ENCODE measurements around the gene TNFRSF21.
A peak's percentile ranks its signal among the peaks of the same experiment; 100 is the strongest.

The TNFRSF21 gene

DNA sequence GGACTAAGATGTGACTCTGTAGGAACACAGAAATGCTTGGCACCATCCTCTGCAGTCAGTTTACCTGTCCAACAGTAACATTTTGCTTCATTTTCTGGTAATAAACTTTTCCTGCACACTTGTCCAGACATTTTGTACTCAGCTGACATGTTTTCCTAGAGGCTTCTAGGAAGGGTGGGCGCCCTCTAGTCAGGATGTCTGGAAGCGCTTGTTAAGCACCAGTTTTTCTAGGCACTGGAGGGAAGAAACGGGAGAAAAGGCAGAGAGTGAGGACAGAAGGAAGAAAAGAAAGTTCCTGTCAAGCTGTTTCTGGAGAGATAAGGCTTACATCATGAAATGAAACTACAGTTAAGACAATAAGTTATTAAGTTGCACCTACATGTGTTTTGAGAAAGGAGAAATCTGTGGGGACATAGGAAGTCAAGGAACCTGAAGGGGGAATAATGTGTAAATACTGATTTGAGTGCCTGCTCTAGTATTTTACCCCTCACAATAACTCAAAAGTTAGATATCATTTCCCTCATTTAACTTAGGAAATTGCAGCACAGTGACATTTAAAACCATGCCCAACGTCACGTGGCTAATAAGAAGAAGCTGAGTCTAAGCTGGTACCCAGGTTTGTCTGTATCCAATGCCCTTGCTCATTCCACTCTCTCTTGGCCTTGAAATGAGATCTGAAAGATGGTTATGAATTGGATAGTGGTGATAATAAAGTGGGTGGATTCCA lies 42.7 kb upstream of the TNFRSF21 start:
- H3K4me3 ChIP-seq (ENCODE audit: low read depth, low read length), result no peak overlapping the region
- no peak for DNase-seq (ENCODE audit: low read depth, low spot score)
- TF ChIP-seq, protein P1, sequence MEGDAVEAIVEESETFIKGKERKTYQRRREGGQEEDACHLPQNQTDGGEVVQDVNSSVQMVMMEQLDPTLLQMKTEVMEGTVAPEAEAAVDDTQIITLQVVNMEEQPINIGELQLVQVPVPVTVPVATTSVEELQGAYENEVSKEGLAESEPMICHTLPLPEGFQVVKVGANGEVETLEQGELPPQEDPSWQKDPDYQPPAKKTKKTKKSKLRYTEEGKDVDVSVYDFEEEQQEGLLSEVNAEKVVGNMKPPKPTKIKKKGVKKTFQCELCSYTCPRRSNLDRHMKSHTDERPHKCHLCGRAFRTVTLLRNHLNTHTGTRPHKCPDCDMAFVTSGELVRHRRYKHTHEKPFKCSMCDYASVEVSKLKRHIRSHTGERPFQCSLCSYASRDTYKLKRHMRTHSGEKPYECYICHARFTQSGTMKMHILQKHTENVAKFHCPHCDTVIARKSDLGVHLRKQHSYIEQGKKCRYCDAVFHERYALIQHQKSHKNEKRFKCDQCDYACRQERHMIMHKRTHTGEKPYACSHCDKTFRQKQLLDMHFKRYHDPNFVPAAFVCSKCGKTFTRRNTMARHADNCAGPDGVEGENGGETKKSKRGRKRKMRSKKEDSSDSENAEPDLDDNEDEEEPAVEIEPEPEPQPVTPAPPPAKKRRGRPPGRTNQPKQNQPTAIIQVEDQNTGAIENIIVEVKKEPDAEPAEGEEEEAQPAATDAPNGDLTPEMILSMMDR (IDR thresholded peaks at IDR 0.05; ENCODE audit: low read depth, low read length), result peak; percentile 24
- in situ Hi-C loops (cut with HindIII; ENCODE audit: low sequenced_read_pairs), result no loop called here

DNA sequence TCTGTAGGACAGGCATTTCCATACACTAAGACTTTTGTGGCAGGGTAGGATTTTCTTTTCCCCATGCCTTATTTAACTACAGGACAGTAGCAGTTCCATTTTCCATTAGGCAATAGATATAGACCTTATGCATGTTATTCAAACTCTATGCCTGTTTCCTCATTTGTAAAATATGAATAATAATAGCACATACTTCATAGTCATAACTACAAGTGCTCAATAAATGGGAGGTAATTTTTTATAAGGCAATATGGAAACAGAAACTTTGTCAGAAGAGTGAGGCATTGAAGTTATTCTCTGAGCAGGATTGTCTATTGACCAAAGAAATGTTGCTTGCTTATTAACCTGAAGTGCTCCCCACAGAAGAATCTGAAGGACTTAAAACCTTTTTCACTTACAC lies 41.9 kb upstream of the TNFRSF21 start:
- no peak overlapping the region for H3K4me3 ChIP-seq (ENCODE audit: low read depth, low read length)
- in situ Hi-C loops (cut with HindIII; ENCODE audit: low sequenced_read_pairs), result no loop called here
- DNase-seq (ENCODE audit: low read depth, low spot score), result no peak
- TF ChIP-seq, protein P1 (IDR thresholded peaks at IDR 0.05; ENCODE audit: low read depth, low read length), result no peak

DNA sequence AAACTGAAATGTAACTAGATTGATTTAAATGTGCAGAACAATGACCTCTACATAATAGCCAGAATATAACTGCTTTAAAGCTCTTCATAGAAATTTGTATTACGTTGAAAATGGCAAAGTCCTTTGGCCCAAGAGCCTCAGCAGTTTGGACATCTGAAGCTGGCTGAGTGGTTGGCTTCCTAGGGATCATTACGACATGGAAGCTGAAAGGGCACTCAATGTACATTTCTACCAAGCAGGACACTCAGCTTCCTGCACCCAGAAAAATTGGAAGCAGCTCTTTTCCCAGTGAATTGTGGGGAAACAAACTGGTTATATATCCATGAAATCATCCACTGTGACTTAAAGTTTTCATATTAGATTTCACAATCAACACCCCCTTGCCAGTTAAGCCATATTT lies 40.2 kb upstream of the TNFRSF21 start:
- TF ChIP-seq, protein P1 (IDR thresholded peaks at IDR 0.05; ENCODE audit: low read depth, low read length), result no peak
- H3K4me3 ChIP-seq (ENCODE audit: low read depth, low read length), result no peak overlapping the region
- no peak for DNase-seq (ENCODE audit: low read depth, low spot score)
- in situ Hi-C loops (cut with HindIII; ENCODE audit: low sequenced_read_pairs), result no loop called here

DNA sequence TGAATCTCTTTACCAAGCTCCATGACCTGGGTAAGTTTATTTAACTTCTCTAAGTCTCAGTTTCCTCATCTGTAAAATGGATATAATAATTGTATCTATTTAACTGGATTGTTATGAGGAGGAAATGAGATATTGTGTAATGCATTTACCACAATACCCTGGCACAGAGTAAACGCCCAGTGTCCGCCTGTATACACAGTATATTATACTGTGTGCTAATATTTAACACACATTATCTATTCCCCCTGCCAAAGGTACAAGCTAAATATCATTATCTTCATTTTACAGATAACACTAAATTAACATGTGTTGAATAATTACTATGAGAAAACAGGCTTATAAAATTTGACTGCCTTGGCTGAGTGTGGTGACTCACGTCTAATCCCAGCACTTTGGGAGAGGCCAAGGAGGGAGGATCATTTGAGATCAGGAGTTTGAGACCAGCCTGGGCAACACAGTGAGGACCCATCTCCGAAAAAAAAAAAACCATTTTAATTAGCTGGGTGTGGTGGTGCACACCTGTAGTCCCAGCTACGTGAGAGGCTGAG lies 38.7 kb upstream of the TNFRSF21 start:
- no peak overlapping the region for H3K4me3 ChIP-seq (ENCODE audit: low read depth, low read length)
- in situ Hi-C loops (cut with HindIII; ENCODE audit: low sequenced_read_pairs), result no loop called here
- no peak for DNase-seq (ENCODE audit: low read depth, low spot score)
- TF ChIP-seq, protein P1 (IDR thresholded peaks at IDR 0.05; ENCODE audit: low read depth, low read length), result no peak

DNA sequence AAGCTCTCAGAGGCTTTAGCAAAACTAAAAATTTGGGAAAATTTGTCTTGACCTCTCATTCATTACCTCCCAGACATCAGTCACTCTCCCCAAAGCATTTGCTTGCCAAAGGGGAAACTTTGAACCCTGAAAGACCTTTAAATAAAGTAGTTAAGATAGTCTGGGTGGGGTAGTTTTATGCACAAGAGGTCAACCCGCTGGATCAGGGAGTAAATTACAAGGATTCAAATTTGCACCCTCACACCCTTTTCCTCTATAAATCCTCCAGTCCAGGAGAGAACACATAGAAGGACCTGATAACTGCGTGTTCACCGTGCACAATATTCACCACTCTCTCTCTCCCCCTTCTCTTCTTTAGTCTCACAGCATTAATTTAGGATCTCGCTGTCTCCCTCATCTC lies 36.1 kb upstream of the TNFRSF21 start:
- no peak for DNase-seq (ENCODE audit: low read depth, low spot score)
- in situ Hi-C loops (cut with HindIII; ENCODE audit: low sequenced_read_pairs), result no loop called here
- no peak overlapping the region for H3K4me3 ChIP-seq (ENCODE audit: low read depth, low read length)
- TF ChIP-seq, protein P1 (IDR thresholded peaks at IDR 0.05; ENCODE audit: low read depth, low read length), result no peak

DNA sequence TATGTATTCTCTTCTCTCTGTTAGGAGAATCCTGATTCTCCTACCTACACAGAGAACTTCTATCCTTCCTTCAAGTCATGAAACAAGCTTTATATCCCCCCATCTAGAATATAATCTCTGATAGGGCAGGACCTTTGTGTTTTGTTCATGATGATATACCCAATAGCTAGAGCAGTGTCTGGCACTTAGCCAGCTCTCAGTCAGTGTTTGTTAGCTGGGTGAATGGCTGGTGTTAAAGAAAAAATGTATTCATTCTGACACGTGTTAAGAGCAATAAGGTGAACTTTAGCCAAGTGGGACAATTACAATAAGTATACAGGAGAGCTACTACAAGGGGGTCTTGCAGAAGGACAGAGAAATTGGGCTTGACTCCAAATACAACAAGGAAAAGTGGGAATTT lies 34.3 kb upstream of the TNFRSF21 start:
- in situ Hi-C loops (cut with HindIII; ENCODE audit: low sequenced_read_pairs), result no loop called here
- TF ChIP-seq, protein P1 (IDR thresholded peaks at IDR 0.05; ENCODE audit: low read depth, low read length), result no peak
- DNase-seq (ENCODE audit: low read depth, low spot score), result no peak
- no peak overlapping the region for H3K4me3 ChIP-seq (ENCODE audit: low read depth, low read length)

Measured in astrocyte of the spinal cord (primary cell).